Sigmoid colon (tissue), 7 donors: Measurements from ENCODE around the gene OR52M1. TPM values are rescaled to one million over a fixed set of nuclear protein-coding genes. Genes with fewer than 3 reads are reported as not detected.

ENCODE experiments used
- DNase-seq: peaks from one replicate; pipeline ENCODE4 v3.0.0-alpha.2; 2019
- H3K27ac ChIP-seq, 4 donors: fragments of 200-600 bp; sonication (generic); one replicate each; pipeline ENCODE4 v1.5.1; 2016 to 2019; ENCODE audit warnings: mild to moderate bottlenecking in 1 of 4
- H3K27me3 ChIP-seq, 3 donors: fragments of 200-600 bp; sonication (generic); one replicate each; pipeline ENCODE4 v1.5.1; 2019; ENCODE audit warnings: mild to moderate bottlenecking in 1 of 3
- H3K36me3 ChIP-seq, 4 donors: fragments of 200-600 bp; sonication (generic); one replicate each; pipeline ENCODE4 v1.5.1; 2016 to 2019
- H3K4me1 ChIP-seq, 4 donors: fragments of 200-600 bp; sonication (generic); one replicate each; pipeline ENCODE4 v1.5.1; 2017 to 2019
- H3K4me3 ChIP-seq, 4 donors: fragments of 200-600 bp; sonication (generic); one replicate each; pipeline ENCODE4 v1.5.1; 2017 to 2019; ENCODE audit warnings: mild to moderate bottlenecking in 2 of 4, moderate library complexity in 1 of 4
- H3K9me3 ChIP-seq, 4 donors: fragments of 200-600 bp in 3 of 4; sonication (generic) in 3 of 4; one replicate each; pipeline versions ENCODE4 v1.5.1 to v1.6.1; 2013 to 2019
- EP300 ChIP-seq, 4 donors: sonication (generic); formaldehyde crosslinking; IDR thresholded peaks; one replicate each; pipeline ENCODE4 v1.6.1; 2017; ENCODE audit warnings: antibody characterized with exemption in 4 of 4
- POLR2A ChIP-seq, 2 donors: fragments of 450-650 bp; IDR thresholded peaks; one replicate each; pipeline ENCODE4 v1.6.1; 2016; ENCODE audit warnings: antibody characterized with exemption in 2 of 2, mild to moderate bottlenecking in 2 of 2, moderate library complexity in 2 of 2
- POLR2AphosphoS5 ChIP-seq, 4 donors: sonication (generic); formaldehyde crosslinking; IDR thresholded peaks; one replicate each; pipeline ENCODE4 v1.6.1; 2017; ENCODE audit warnings: antibody characterized with exemption in 4 of 4
- WGBS, 2 donors: extraction: QIAGEN DNeasy Blood & Tissue Kit; methylation state at CpG; one replicate each; pipeline ENCODE4 v1.1.7; 2013; 5-methylcytosine and 5-hydroxymethylcytosine counted together
- intact Hi-C: fragments of 100-400 bp; cut with DNase I; formaldehyde crosslinking; loops from one replicate; pipeline ENCODE4 v1.15.1; 2023
- polyA plus RNA-seq, 3 donors: library from polyadenylated mRNA; stranded (reverse); fragments of 200-250 nt; gene quantifications; one replicate each; pipeline ENCODE4 v1.2.3, GENCODE V29; 2013
- total RNA-seq, 4 donors: library from RNA; depleted of rRNA; stranded (reverse); fragments of >200 nt; gene quantifications; one replicate each; pipeline ENCODE4 v1.1.0, GENCODE V29; 2016
- TF ChIP-seq, protein P1 (sequence below), 4 experiments: fragments of 450-650 bp in 3 of 4; fragments of 200-600 bp in 1 of 4; IDR thresholded peaks; one replicate each; pipeline ENCODE4 v1.5.1; 2016 to 2019; ENCODE audit warnings: antibody characterized with exemption in 4 of 4, mild to moderate bottlenecking in 3 of 4, moderate library complexity in 2 of 4
- donor health status: healthy with polysubstance abuse.
- donor health status: Bipolar disorder and iron deficiency.
- donor health status: healthy.

OR52M1 gene
- total RNA-seq, result not detected
- polyA plus RNA-seq, result not detected

DNA sequence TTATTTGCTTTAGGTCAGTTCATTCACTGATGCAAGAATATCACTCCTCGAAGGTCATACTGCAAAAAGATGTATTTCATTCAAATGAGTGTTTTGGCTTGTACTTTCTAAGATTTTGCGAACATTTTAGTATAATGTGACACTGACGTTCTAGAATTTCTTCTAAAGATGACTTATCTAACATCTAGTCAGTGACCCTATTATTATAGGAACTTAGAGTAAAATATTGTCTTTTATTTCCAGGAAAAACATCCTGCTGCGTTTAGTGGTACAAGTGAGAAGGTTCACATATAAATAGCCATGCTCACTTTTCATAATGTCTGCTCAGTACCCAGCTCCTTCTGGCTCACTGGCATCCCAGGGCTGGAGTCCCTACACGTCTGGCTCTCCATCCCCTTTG lies at the start of gene OR52M1:
TSS of gene OR52M1 (plus strand) at position 301 of the 400 bp plus-strand sequence. CDS start at position 301, 0 bp downstream.
- Histone ChIP-seq H3K27ac (no peak within 1 kb of the TSS), H3K4me3 (no peak within 1 kb of the TSS), H3K27me3 (no peaks in the 10 kb centered on the region), H3K4me1 (no peaks in the 10 kb centered on the region), H3K9me3 (no peaks in the 10 kb centered on the region), H3K36me3 (no peaks in the 10 kb centered on the region)
- 90 to 92% methylated on average over 5 of the region's 5 CpGs for WGBS, 2 donors
- TF ChIP-seq POLR2AphosphoS5 (IDR thresholded peaks at IDR 0.05), result no peak
- no peak for TF ChIP-seq POLR2A (IDR thresholded peaks at IDR 0.05)
- TF ChIP-seq EP300 (IDR thresholded peaks at IDR 0.05), result no peak
- TF ChIP-seq, protein P1, sequence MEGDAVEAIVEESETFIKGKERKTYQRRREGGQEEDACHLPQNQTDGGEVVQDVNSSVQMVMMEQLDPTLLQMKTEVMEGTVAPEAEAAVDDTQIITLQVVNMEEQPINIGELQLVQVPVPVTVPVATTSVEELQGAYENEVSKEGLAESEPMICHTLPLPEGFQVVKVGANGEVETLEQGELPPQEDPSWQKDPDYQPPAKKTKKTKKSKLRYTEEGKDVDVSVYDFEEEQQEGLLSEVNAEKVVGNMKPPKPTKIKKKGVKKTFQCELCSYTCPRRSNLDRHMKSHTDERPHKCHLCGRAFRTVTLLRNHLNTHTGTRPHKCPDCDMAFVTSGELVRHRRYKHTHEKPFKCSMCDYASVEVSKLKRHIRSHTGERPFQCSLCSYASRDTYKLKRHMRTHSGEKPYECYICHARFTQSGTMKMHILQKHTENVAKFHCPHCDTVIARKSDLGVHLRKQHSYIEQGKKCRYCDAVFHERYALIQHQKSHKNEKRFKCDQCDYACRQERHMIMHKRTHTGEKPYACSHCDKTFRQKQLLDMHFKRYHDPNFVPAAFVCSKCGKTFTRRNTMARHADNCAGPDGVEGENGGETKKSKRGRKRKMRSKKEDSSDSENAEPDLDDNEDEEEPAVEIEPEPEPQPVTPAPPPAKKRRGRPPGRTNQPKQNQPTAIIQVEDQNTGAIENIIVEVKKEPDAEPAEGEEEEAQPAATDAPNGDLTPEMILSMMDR (IDR thresholded peaks at IDR 0.05), result no peak
- intact Hi-C loops, result no loop called here
- no peak for DNase-seq

DNA sequence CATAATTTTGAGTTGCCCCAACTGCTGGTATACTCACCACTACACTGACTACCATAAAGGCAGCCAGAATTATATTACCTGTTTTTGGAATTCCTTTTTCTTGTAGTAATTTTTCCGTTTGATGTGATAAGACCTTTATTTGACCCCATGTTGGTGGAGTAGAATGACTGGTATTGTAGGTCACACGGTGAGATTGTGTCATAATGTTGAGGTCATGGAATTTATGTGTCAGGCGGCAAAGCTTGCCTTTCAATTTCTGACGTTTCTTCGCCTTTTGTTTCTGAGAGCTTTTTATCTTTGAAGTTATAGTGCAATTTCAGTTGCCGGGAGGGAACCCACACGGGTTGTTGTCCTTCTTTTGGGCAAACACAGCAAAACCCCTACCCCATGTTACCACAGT lies 49.5 kb upstream of the OR52M1 start:
- WGBS, 2 donors, result 27 to 58% methylated on average over 7 of the region's 7 CpGs
- TF ChIP-seq EP300 (IDR thresholded peaks at IDR 0.05) (no peak), POLR2A (IDR thresholded peaks at IDR 0.05) (no peak), POLR2AphosphoS5 (IDR thresholded peaks at IDR 0.05) (no peak)
- TF ChIP-seq, protein P1 (IDR thresholded peaks at IDR 0.05), result no peak
- intact Hi-C loops, result no loop called here
- H3K36me3 ChIP-seq, result no peaks in the 10 kb centered on the region
- H3K27me3 ChIP-seq, result no peaks in the 10 kb centered on the region
- H3K4me1 ChIP-seq, result peaks cover 0 to 4% (median 0%) of the 10 kb centered on the region in 4 donors
- H3K9me3 ChIP-seq, result no peaks in the 10 kb centered on the region
- H3K4me3 ChIP-seq, result no peak overlapping the region
- no peak overlapping the region for H3K27ac ChIP-seq
- DNase-seq, result no peak

DNA sequence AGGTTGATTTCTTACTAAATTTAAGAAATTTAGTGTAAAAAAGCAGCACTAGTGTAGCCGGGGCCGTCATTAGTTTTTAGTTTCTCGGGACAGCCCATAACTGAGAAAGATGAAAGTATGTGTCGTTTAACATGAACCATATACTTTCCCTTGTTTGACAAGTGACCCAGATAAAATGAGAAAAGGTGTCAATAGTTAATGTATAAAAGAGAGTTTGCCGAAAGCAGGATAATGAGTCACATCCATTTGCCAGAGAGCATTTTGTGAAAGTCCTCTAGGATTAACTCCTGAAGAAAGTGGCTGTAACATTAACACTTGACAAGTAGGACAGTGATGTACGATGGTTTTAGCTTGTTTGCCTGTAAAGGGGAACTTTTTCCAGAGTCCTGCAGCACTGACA lies 49.0 kb upstream of the OR52M1 start:
- peaks cover 0 to 4% (median 0%) of the 10 kb centered on the region in 4 donors for H3K4me1 ChIP-seq
- no peak overlapping the region for H3K4me3 ChIP-seq
- H3K9me3 ChIP-seq, result no peaks in the 10 kb centered on the region
- intact Hi-C loops, result no loop called here
- H3K27me3 ChIP-seq, result no peaks in the 10 kb centered on the region
- TF ChIP-seq, protein P1 (IDR thresholded peaks at IDR 0.05), result no peak
- TF ChIP-seq EP300 (IDR thresholded peaks at IDR 0.05) (no peak), POLR2AphosphoS5 (IDR thresholded peaks at IDR 0.05) (no peak), POLR2A (IDR thresholded peaks at IDR 0.05) (no peak)
- no peak for DNase-seq
- H3K27ac ChIP-seq, result no peak overlapping the region
- whole genome bisulfite sequencing, 2 donors, result 35 to 55% methylated on average over 6 of the region's 6 CpGs
- H3K36me3 ChIP-seq, result no peaks in the 10 kb centered on the region

GRCh38 chr11:4496557-4497248 lies 48.3 kb upstream of the OR52M1 start:
- WGBS, 2 donors, result 63 to 75% methylated on average over 15 of the region's 15 CpGs
- Histone ChIP-seq H3K4me3 (no peak overlapping the region), H3K27me3 (no peaks in the 10 kb centered on the region), H3K4me1 (peaks cover 0 to 4% (median 0%) of the 10 kb centered on the region in 4 donors), H3K9me3 (no peaks in the 10 kb centered on the region), H3K36me3 (no peaks in the 10 kb centered on the region), H3K27ac (no peak overlapping the region)
- DNase-seq, result no peak
- intact Hi-C loops, result no loop called here
- TF ChIP-seq POLR2A (IDR thresholded peaks at IDR 0.05) (no peak), EP300 (IDR thresholded peaks at IDR 0.05) (no peak), POLR2AphosphoS5 (IDR thresholded peaks at IDR 0.05) (no peak)
- TF ChIP-seq, protein P1 (IDR thresholded peaks at IDR 0.05), result no peak
